PC-3 (cell line): ENCODE measurements around the gene SLC25A30. TPM values are rescaled to one million over a fixed set of nuclear protein-coding genes. Genes with fewer than 3 reads are reported as not detected.
"Not testable (repeated sequence)": the region's sequence is repeated elsewhere in the genome, so short reads cannot be mapped to it uniquely, and the experiment has no call there.

Experiments
- ATAC-seq: fragments of 200-7000 bp; cut with Tn5 transposase; 2 replicates; pipeline ENCODE4 v1.9.1; 2020; ENCODE audit warnings: mild to moderate bottlenecking, moderate library complexity
- BruUV-seq: library from RNA; stranded (reverse); fragments of 400-500 nt; replicated peaks from 2 replicates; lab custom pipeline; 2021; lab: Mats Ljungman, UMichigan
- CTCF ChIA-PET: fragments of 300-600 bp; sonication (Branson Sonifier 250); formaldehyde crosslinking; loops from one replicate; lab custom pipeline; 2022; ENCODE audit warnings: antibody characterized with exemption; lab: Charles Lee
- POLR2A ChIA-PET: fragments of 300-600 bp; sonication (Branson Sonifier 250); formaldehyde crosslinking; loops from one replicate; lab custom pipeline; 2022; ENCODE audit warnings: antibody characterized with exemption; ENCODE audit not compliant: unreplicated experiment; lab: Charles Lee
- DNase-seq: peaks from one replicate; pipeline ENCODE4 v3.0.0-alpha.2; 2015
- H2AFZ ChIP-seq: fragments of 300-600 bp; sonication (generic); 2 replicates; pipeline ENCODE4 v1.6.0; 2016; ENCODE audit warnings: antibody characterized with exemption, low read length
- H3F3A ChIP-seq: fragments of 300-600 bp; sonication (generic); one replicate; pipeline ENCODE4 v1.6.0; 2017; ENCODE audit warnings: antibody characterized with exemption, low read length, control low read depth, mild to moderate bottlenecking; ENCODE audit not compliant: unreplicated experiment
- H3K27ac ChIP-seq: fragments of 300-600 bp; sonication (generic); 2 replicates; pipeline ENCODE4 v1.5.1; 2016; ENCODE audit warnings: mild to moderate bottlenecking, low read length
- H3K27me3 ChIP-seq: fragments of 300-600 bp; sonication (generic); 2 replicates; pipeline ENCODE4 v1.6.1; 2016; ENCODE audit warnings: low read length, mixed read lengths
- H3K36me3 ChIP-seq: fragments of 300-600 bp; sonication (generic); 2 replicates; pipeline ENCODE4 v1.6.1; 2016; ENCODE audit warnings: low read depth, mixed run types, low read length, mixed read lengths
- H3K4me1 ChIP-seq: fragments of 300-600 bp; sonication (generic); 2 replicates; pipeline ENCODE4 v1.5.1; 2016; ENCODE audit warnings: low read length; ENCODE audit not compliant: insufficient read depth
- H3K4me2 ChIP-seq: fragments of 300-600 bp; sonication (generic); 2 replicates; pipeline ENCODE4 v1.6.0; 2016; ENCODE audit warnings: low read length
- H3K4me3 ChIP-seq: fragments of 300-600 bp; sonication (generic); 2 replicates; pipeline ENCODE4 v1.5.1; 2016; ENCODE audit warnings: mild to moderate bottlenecking, low read length, mixed read lengths
- H3K79me2 ChIP-seq: fragments of 300-600 bp; sonication (generic); 2 replicates; pipeline ENCODE4 v1.6.1; 2017; ENCODE audit warnings: low read length, mixed read lengths
- H3K9ac ChIP-seq: fragments of 300-600 bp; sonication (generic); 2 replicates; pipeline ENCODE4 v1.6.0; 2016; ENCODE audit warnings: mild to moderate bottlenecking, low read length
- H3K9me2 ChIP-seq: fragments of 300-600 bp; sonication (generic); replicated peaks from 2 replicates; pipeline ENCODE4 v1.6.1; 2016; ENCODE audit warnings: mixed run types, low read length, mixed read lengths
- H3K9me3 ChIP-seq: fragments of 300-600 bp; sonication (generic); 2 replicates; pipeline ENCODE4 v1.6.1; 2016; ENCODE audit warnings: low read length, mixed read lengths
- H4K20me1 ChIP-seq: fragments of 300-600 bp; sonication (generic); 2 replicates; pipeline ENCODE4 v1.6.1; 2016; ENCODE audit warnings: low read length, mixed read lengths
- EZH2 ChIP-seq: fragments of 300-600 bp; sonication (generic); IDR thresholded peaks from one replicate; pipeline ENCODE4 v1.6.1; 2017; ENCODE audit warnings: antibody characterized with exemption, mild to moderate bottlenecking, low read length; ENCODE audit not compliant: unreplicated experiment
- EZH2phosphoT487 ChIP-seq: fragments of 300-600 bp; sonication (generic); IDR thresholded peaks from 2 replicates; pipeline ENCODE4 v1.6.1; 2018; ENCODE audit warnings: mild to moderate bottlenecking, antibody characterized with exemption, low read length, borderline replicate concordance
- intact Hi-C: fragments of 100-400 bp; cut with micrococcal nuclease; formaldehyde crosslinking; loops from 2 replicates; pipeline ENCODE4 v1.9.0; 2023
- total RNA-seq: library from RNA; depleted of rRNA; stranded (reverse); fragments of >200 nt; gene quantifications from 2 replicates; pipeline ENCODE4 v1.2.3, GENCODE V29; 2014
- TF ChIP-seq, protein P1 (sequence below): fragments of 300-600 bp; sonication (generic); conservative IDR thresholded peaks from 2 replicates; pipeline ENCODE4 v1.5.1; 2017; ENCODE audit warnings: antibody characterized with exemption, low read depth, mild to moderate bottlenecking, low read length

Gene SLC25A30
- total RNA-seq, 1 experiment from 2014 or later, result 8.0 TPM

- no peak overlapping the region for H2AFZ ChIP-seq
- POLR2A ChIA-PET, result no interaction called here
- H3K4me3 ChIP-seq, result no peak overlapping the region
- H3K9me3 ChIP-seq, result no peaks in the 10 kb centered on the region
- H3K9ac ChIP-seq, result no peak overlapping the region
- no peaks in the 10 kb centered on the region for H3K27me3 ChIP-seq
- intact Hi-C loops, result loop anchor here (2.0 kb wide), 1 partner anchor 45 kb away; the partner anchor contains the start of gene COG3
- peaks cover 15% of the 10 kb centered on the region for H3K79me2 ChIP-seq
- no peak overlapping the region for H3K27ac ChIP-seq
- BruUV-seq, result TSS peak; percentile 24
- H3K9me2 ChIP-seq, result no peaks in the 10 kb centered on the region
- H3F3A ChIP-seq, result no peaks in the 10 kb centered on the region
- H4K20me1 ChIP-seq, result no peaks in the 10 kb centered on the region
- TF ChIP-seq EZH2phosphoT487 (no peak), EZH2 (no peak)
- TF ChIP-seq, protein P1, sequence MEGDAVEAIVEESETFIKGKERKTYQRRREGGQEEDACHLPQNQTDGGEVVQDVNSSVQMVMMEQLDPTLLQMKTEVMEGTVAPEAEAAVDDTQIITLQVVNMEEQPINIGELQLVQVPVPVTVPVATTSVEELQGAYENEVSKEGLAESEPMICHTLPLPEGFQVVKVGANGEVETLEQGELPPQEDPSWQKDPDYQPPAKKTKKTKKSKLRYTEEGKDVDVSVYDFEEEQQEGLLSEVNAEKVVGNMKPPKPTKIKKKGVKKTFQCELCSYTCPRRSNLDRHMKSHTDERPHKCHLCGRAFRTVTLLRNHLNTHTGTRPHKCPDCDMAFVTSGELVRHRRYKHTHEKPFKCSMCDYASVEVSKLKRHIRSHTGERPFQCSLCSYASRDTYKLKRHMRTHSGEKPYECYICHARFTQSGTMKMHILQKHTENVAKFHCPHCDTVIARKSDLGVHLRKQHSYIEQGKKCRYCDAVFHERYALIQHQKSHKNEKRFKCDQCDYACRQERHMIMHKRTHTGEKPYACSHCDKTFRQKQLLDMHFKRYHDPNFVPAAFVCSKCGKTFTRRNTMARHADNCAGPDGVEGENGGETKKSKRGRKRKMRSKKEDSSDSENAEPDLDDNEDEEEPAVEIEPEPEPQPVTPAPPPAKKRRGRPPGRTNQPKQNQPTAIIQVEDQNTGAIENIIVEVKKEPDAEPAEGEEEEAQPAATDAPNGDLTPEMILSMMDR, result no peak
- ATAC-seq, result no peak
- CTCF ChIA-PET, result no interaction called here
- no peaks in the 10 kb centered on the region for H3K36me3 ChIP-seq
- H3K4me2 ChIP-seq, result no peak overlapping the region
- no peak for DNase-seq
- peaks cover 5% of the 10 kb centered on the region; the same call in 1 of the 2 replicates for H3K4me1 ChIP-seq
Measured at GRCh38 chr13:45419945-45420344, 1.8 kb upstream of the SLC25A30 start.

GRCh38 chr13:45419389-45419788 is 1.2 kb upstream of the SLC25A30 start:
- H3K9me3 ChIP-seq, H2AFZ ChIP-seq, POLR2A ChIA-PET, H3K4me2 ChIP-seq, H3K9me2 ChIP-seq, BruUV-seq, H3K27ac ChIP-seq, H3K36me3 ChIP-seq, H3K27me3 ChIP-seq, H4K20me1 ChIP-seq, H3K9ac ChIP-seq, CTCF ChIA-PET, ATAC-seq, DNase-seq, H3K4me3 ChIP-seq, H3F3A ChIP-seq: not testable (repeated sequence)
- intact Hi-C loops, result loop anchor here (2.0 kb wide), 1 partner anchor 45 kb away; the partner anchor contains the start of gene COG3
- Histone ChIP-seq H3K79me2 (peaks cover 20% of the 10 kb centered on the region), H3K4me1 (peaks cover 10% of the 10 kb centered on the region; the same call in 1 of the 2 replicates)

DNA sequence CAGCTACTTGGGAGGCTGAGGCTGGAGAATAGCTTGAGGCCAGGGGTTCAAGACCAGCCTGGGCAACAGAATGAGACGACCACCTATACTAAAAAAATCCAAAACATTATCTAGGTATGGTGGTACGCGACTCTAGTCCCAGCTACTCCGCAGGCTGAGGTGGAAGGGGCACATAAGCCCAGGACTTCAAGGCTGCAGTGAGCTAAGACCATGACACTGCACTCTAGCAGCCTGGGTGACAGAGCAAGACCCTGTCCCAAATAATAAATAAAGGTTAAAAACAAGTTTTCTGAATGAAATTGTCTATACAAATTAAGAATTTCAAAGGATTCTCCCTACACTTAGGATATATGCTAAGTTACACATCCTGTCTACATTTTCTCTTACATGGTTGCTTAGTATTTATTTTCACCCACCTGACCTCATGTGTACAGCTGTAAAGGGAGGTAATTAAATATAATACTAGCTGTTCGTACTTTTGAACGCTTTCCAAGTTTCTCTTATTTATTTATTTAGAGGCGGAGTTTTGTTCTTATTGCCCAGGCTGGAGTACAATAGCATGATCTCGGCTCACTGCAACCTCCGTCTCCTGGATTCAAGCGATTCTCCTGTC is 1.6 kb downstream of the SLC25A30 start:
- Histone ChIP-seq H3F3A (no peaks in the 10 kb centered on the region), H3K4me3 (peak overlapping the region; percentile 78), H3K4me1 (peaks cover 15% of the 10 kb centered on the region; the same call in 1 of the 2 replicates), H3K9me2 (no peaks in the 10 kb centered on the region), H3K9ac (peak overlapping the region; percentile 68; the same call in 1 of the 2 replicates), H3K27ac (no peak overlapping the region), H3K79me2 (peaks cover 44% of the 10 kb centered on the region), H4K20me1 (no peaks in the 10 kb centered on the region), H3K27me3 (no peaks in the 10 kb centered on the region), H3K9me3 (no peaks in the 10 kb centered on the region), H3K4me2 (peak overlapping the region; percentile 96), H3K36me3 (no peaks in the 10 kb centered on the region), H2AFZ (peak overlapping the region; percentile 77; the same call in 1 of the 2 replicates)
- DNase-seq (peak; percentile 20), ATAC-seq (no peak)
- TF ChIP-seq, protein P1, result no peak
- TF ChIP-seq EZH2phosphoT487 (no peak), EZH2 (no peak)
- intact Hi-C loops, result no loop called here
- ChIA-PET POLR2A (interaction anchor here (0.6 kb wide), 1 partner anchor 31 kb away, joined by 3 read pairs; no protein-coding TSS in a partner anchor), CTCF (interaction anchor here (0.6 kb wide), 1 partner anchor 20 kb away, joined by 3 read pairs; no protein-coding TSS in a partner anchor)
- no TSS peak for BruUV-seq
